CD14-positive monocyte (primary cell): ENCODE measurements around the gene C1QTNF7. TPM values are rescaled to one million over a fixed set of nuclear protein-coding genes. Genes with fewer than 3 reads are reported as not detected.

Experiments
- DNase-seq, 3 donors: peaks; one replicate each; pipeline ENCODE4 v3.0.0-alpha.2; 2011 to 2022
- H2AFZ ChIP-seq: 2 replicates; pipeline ENCODE4 v1.6.0; 2012; ENCODE audit warnings: mild to moderate bottlenecking, low read depth, low read length, inconsistent platforms; ENCODE audit not compliant: insufficient read depth, poor library complexity, severe bottlenecking
- H3K27ac ChIP-seq, 2 donors: 1 replicate in 1 of 2; 2 replicates in 1 of 2; pipeline ENCODE4 v1.5.1; 2012 to 2013; ENCODE audit warnings: low read length in 2 of 2, control low read depth in 1 of 2, inconsistent platforms in 1 of 2, low read depth in 1 of 2, mild to moderate bottlenecking in 1 of 2
- H3K27me3 ChIP-seq, 2 donors: one replicate each; pipeline versions ENCODE4 v1.6.0 to v1.6.1; 2011 to 2013; ENCODE audit warnings: low read length in 2 of 2; ENCODE audit not compliant: control insufficient read depth in 2 of 2, insufficient read depth in 2 of 2
- H3K36me3 ChIP-seq, 2 donors: replicated peaks in 1 of 2; 1 replicate in 1 of 2; 2 replicates in 1 of 2; pipeline versions ENCODE4 v1.5.1 to v1.6.1; 2012 to 2013; ENCODE audit warnings: low read length in 2 of 2, control low read depth in 1 of 2, inconsistent platforms in 1 of 2, mild to moderate bottlenecking in 1 of 2; ENCODE audit not compliant: insufficient read depth in 2 of 2, control insufficient read depth in 1 of 2
- H3K4me1 ChIP-seq, 2 donors: 1 replicate in 1 of 2; 2 replicates in 1 of 2; pipeline versions ENCODE4 v1.5.1 to v1.6.1; 2012 to 2013; ENCODE audit warnings: low read length in 2 of 2, control low read depth in 1 of 2, inconsistent platforms in 1 of 2, mild to moderate bottlenecking in 1 of 2, moderate library complexity in 1 of 2; ENCODE audit not compliant: insufficient read depth in 2 of 2, control insufficient read depth in 1 of 2
- H3K4me2 ChIP-seq: replicated peaks from 2 replicates; pipeline ENCODE3; 2012; ENCODE audit warnings: low read length, moderate library complexity, mild to moderate bottlenecking; ENCODE audit not compliant: poor library complexity, severe bottlenecking; ENCODE audit errors: extremely low read depth
- H3K4me3 ChIP-seq, 3 experiments: fragments of 200-600 bp in 1 of 3; sonication (generic) in 1 of 3; replicated peaks in 1 of 3; 1 replicate in 2 of 3; 2 replicates in 1 of 3; pipeline ENCODE4 v1.5.1; 2011 to 2013; ENCODE audit warnings: low read length in 3 of 3, mild to moderate bottlenecking in 3 of 3, control low read depth in 2 of 3, low read depth in 2 of 3, inconsistent platforms in 1 of 3, moderate library complexity in 1 of 3
- H3K79me2 ChIP-seq: 2 replicates; pipeline ENCODE4 v1.6.0; 2012; ENCODE audit warnings: mild to moderate bottlenecking, control low read depth, inconsistent platforms, low read length, moderate library complexity; ENCODE audit not compliant: insufficient read depth
- H3K9ac ChIP-seq: 2 replicates; pipeline ENCODE4 v1.6.0; 2017; ENCODE audit warnings: low read length, mild to moderate bottlenecking; ENCODE audit not compliant: insufficient read depth, poor library complexity, severe bottlenecking
- H3K9me3 ChIP-seq, 2 donors: replicated peaks in 1 of 2; 1 replicate in 1 of 2; 2 replicates in 1 of 2; pipeline versions ENCODE4 v1.5.1 to v1.6.1; 2012 to 2013; ENCODE audit warnings: low read length in 2 of 2, control low read depth in 1 of 2; ENCODE audit not compliant: control insufficient read depth in 1 of 2, insufficient read depth in 1 of 2
- H4K20me1 ChIP-seq: 2 replicates; pipeline ENCODE4 v1.6.0; 2012; ENCODE audit warnings: mild to moderate bottlenecking, low read length, control low read depth, moderate library complexity; ENCODE audit not compliant: insufficient read depth
- H3K27ac Mint-ChIP-seq, 7 donors: one replicate each; pipeline ENCODE4 v1.8.0; 2020; ENCODE audit warnings: mild to moderate bottlenecking in 7 of 7, mixed read lengths in 7 of 7, moderate library complexity in 6 of 7, inconsistent platforms in 2 of 7
- H3K27me3 Mint-ChIP-seq, 3 donors: one replicate each; pipeline ENCODE4 v1.8.0; 2021 to 2022; ENCODE audit warnings: low read depth in 3 of 3, mild to moderate bottlenecking in 3 of 3, mixed read lengths in 3 of 3, moderate library complexity in 3 of 3, inconsistent platforms in 1 of 3
- H3K36me3 Mint-ChIP-seq, 2 donors: one replicate each; pipeline ENCODE4 v1.8.0; 2020; ENCODE audit warnings: mixed read lengths in 2 of 2, inconsistent platforms in 1 of 2, mild to moderate bottlenecking in 1 of 2
- H3K4me1 Mint-ChIP-seq: one replicate; pipeline ENCODE4 v1.8.0; 2020; ENCODE audit warnings: mild to moderate bottlenecking, mixed read lengths
- H3K4me3 Mint-ChIP-seq, 2 donors: one replicate each; pipeline ENCODE4 v1.8.0; 2020; ENCODE audit warnings: mild to moderate bottlenecking in 2 of 2, mixed read lengths in 2 of 2, moderate library complexity in 1 of 2
- H3K9me3 Mint-ChIP-seq, 7 donors: one replicate each; pipeline ENCODE4 v1.8.0; 2020 to 2022; ENCODE audit warnings: mixed read lengths in 7 of 7, mild to moderate bottlenecking in 6 of 7, moderate library complexity in 6 of 7, inconsistent platforms in 2 of 7
- WGBS: methylation state at CpG from one replicate; pipeline ENCODE4 v1.1.5; 2013; ENCODE audit warnings: missing lambda C conversion rate; ENCODE audit not compliant: insufficient coverage; 5-methylcytosine and 5-hydroxymethylcytosine counted together
- intact Hi-C, 2 donors: fragments of 100-400 bp; cut with micrococcal nuclease; formaldehyde crosslinking; loops; one replicate each; pipeline versions ENCODE4 v1.15.0 to v1.15.1; 2023
- polyA plus RNA-seq, 3 donors: library from polyadenylated mRNA; depleted of rRNA in 1 of 3; unstranded in 2 of 3; stranded (reverse) in 1 of 3; fragments of 300-500 nt in 2 of 3; fragments of >200 nt in 1 of 3; fragmentation: Illumina TruSeq in 2 of 3; gene quantifications; 1 replicate in 2 of 3; 2 replicates in 1 of 3; pipeline ENCODE4 v1.2.3, GENCODE V29; 2012 to 2021
- TF ChIP-seq, protein P1 (sequence below): fragments of 200-600 bp; IDR thresholded peaks from one replicate; pipeline ENCODE4 v1.8.0; 2022; ENCODE audit warnings: antibody characterized with exemption, mild to moderate bottlenecking

C1QTNF7 gene
- polyA plus RNA-seq, 3 donors = not detected

DNA sequence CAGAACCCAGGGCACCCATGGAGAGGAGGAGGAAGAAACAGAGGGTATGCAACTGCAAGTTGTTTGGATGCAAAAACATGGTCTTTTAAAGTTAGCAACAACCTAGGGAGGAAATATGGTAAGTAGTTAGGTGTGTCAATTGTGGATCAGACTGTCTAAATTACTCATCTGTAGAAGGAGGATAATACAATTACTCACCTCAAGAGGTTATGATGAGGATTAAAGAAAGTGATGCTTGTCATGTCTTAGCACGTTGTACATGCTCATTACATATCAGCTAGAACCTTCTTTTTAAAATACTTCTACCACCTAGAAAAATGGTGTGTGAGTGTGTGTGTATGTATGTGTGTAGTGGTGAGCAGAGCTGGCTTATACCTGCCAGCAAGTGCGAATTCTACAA is 2.3 kb upstream of the C1QTNF7 start:
- Histone ChIP-seq H3K27me3 (no peaks in the 10 kb centered on the region), H3K79me2 (no peaks in the 10 kb centered on the region), H4K20me1 (no peaks in the 10 kb centered on the region), H3K36me3 (no peaks in the 10 kb centered on the region), H3K27ac (no peak overlapping the region), H3K4me2 (no peak overlapping the region), H3K4me3 (no peak overlapping the region), H3K9ac (no peak overlapping the region), H3K4me1 (peaks cover 21 to 24% of the 10 kb centered on the region in 2 donors), H2AFZ (no peak overlapping the region), H3K9me3 (no peaks in the 10 kb centered on the region)
- Mint-ChIP-seq H3K27me3 (no peaks in the 10 kb centered on the region), H3K27ac (peak overlapping the region in 1 of 7 donors; percentile 26), H3K4me1 (peaks cover 32% of the 10 kb centered on the region), H3K36me3 (no peaks in the 10 kb centered on the region), H3K4me3 (no peak overlapping the region), H3K9me3 (peaks cover 0 to 3% (median 0%) of the 10 kb centered on the region in 7 donors)
- TF ChIP-seq, protein P1, sequence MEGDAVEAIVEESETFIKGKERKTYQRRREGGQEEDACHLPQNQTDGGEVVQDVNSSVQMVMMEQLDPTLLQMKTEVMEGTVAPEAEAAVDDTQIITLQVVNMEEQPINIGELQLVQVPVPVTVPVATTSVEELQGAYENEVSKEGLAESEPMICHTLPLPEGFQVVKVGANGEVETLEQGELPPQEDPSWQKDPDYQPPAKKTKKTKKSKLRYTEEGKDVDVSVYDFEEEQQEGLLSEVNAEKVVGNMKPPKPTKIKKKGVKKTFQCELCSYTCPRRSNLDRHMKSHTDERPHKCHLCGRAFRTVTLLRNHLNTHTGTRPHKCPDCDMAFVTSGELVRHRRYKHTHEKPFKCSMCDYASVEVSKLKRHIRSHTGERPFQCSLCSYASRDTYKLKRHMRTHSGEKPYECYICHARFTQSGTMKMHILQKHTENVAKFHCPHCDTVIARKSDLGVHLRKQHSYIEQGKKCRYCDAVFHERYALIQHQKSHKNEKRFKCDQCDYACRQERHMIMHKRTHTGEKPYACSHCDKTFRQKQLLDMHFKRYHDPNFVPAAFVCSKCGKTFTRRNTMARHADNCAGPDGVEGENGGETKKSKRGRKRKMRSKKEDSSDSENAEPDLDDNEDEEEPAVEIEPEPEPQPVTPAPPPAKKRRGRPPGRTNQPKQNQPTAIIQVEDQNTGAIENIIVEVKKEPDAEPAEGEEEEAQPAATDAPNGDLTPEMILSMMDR = no peak
- intact Hi-C loops = no loop called here
- no peak for DNase-seq
- WGBS = no CpG with 5 or more reads among the region's 2 CpGs

DNA sequence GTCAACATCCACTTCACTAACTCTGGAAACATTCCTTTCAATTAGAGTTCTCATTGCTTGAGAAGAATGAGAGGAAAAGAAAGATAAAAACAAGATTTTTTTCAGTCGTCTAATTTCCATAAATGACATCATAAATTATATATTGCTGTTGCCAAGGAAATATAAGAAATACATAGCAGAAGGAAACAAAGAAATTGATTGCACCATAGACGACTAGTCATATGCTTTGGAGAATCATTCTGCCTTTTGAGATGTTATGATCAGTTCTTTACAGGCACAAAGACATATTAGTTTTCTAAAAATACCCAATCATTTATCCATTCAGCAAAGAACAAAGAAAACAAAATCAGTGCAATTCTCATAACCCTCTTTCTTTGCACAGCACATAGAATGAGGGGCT is 672 bp upstream of the C1QTNF7 start:
- DNase-seq = peak; percentile 45 to 81 (median 66)
- Mint-ChIP-seq H3K27me3 (no peaks in the 10 kb centered on the region), H3K9me3 (peaks cover 0 to 7% (median 0%) of the 10 kb centered on the region in 7 donors), H3K4me3 (no peak overlapping the region), H3K36me3 (no peaks in the 10 kb centered on the region), H3K27ac (peak overlapping the region; percentile 55 to 91 (median 80)), H3K4me1 (peaks cover 41% of the 10 kb centered on the region)
- Histone ChIP-seq H3K27me3 (no peaks in the 10 kb centered on the region), H3K9ac (no peak overlapping the region), H3K9me3 (no peaks in the 10 kb centered on the region), H3K27ac (peak overlapping the region in 1 of 2 donors; percentile 69), H4K20me1 (no peaks in the 10 kb centered on the region), H2AFZ (no peak overlapping the region), H3K4me3 (no peak overlapping the region), H3K4me2 (no peak overlapping the region), H3K4me1 (peaks cover 24 to 30% of the 10 kb centered on the region in 2 donors), H3K36me3 (no peaks in the 10 kb centered on the region), H3K79me2 (no peaks in the 10 kb centered on the region)
- no CpG with 5 or more reads among the region's 2 CpGs for WGBS
- TF ChIP-seq, protein P1 = no peak
- intact Hi-C loops = no loop called here
